CD4-positive, alpha-beta T cell treated with Interleukin-4 for 1 hour (primary cell): ENCODE results near the gene FZD8.
"Not testable (repeated sequence)": the region's sequence is repeated elsewhere in the genome, so short reads cannot be mapped to it uniquely, and the experiment has no call there.

ENCODE experiments used
- DNase-seq, 2 donors: peaks; one replicate each; pipeline ENCODE4 v3.0.0-alpha.2; 2020 to 2022

Gene FZD8, protein sequence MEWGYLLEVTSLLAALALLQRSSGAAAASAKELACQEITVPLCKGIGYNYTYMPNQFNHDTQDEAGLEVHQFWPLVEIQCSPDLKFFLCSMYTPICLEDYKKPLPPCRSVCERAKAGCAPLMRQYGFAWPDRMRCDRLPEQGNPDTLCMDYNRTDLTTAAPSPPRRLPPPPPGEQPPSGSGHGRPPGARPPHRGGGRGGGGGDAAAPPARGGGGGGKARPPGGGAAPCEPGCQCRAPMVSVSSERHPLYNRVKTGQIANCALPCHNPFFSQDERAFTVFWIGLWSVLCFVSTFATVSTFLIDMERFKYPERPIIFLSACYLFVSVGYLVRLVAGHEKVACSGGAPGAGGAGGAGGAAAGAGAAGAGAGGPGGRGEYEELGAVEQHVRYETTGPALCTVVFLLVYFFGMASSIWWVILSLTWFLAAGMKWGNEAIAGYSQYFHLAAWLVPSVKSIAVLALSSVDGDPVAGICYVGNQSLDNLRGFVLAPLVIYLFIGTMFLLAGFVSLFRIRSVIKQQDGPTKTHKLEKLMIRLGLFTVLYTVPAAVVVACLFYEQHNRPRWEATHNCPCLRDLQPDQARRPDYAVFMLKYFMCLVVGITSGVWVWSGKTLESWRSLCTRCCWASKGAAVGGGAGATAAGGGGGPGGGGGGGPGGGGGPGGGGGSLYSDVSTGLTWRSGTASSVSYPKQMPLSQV

DNA sequence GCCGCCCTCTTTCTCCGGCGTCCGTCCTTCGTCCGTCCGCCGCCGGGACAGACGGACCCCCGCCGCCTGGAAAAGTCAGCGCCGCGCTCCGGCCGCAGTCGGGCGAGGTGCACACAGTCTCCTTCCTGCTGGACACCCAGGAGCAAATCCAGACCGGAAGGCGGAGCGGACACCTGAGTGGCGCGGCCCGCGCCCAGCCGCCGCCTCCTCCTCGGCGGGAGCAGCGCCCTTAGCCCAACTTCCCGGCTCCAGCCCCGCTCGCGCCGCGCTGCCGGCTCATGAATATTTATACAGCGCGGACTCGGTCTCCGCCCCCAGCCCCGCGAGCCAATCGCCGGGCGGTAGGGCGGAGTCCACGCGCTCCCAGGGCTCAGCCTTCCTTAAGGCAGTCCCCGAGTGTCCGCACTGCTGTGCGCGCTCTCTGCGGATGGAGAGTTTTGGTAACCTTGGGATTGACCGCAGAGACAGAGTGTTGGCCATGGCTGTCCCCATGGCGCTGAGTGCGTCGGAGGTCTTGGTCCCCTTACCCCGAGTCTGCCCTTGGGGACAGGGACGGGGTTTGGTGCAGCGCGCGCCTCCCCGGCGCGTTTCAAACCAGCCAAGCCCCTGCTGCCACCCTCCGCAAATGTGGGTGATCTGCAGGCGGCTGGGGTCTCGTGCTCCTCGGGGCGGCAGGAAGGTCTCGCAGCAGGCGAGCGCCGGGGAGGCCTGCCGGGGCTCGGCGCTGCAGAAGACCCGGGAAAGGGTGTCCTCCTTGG, at the start of gene FZD8:
TSS of gene FZD8 (minus strand) at position 262 of the 758 bp plus-strand sequence. CDS start 867 bp downstream, outside the sequence.
- DNase-seq: peak; percentile 69 to 72

DNA sequence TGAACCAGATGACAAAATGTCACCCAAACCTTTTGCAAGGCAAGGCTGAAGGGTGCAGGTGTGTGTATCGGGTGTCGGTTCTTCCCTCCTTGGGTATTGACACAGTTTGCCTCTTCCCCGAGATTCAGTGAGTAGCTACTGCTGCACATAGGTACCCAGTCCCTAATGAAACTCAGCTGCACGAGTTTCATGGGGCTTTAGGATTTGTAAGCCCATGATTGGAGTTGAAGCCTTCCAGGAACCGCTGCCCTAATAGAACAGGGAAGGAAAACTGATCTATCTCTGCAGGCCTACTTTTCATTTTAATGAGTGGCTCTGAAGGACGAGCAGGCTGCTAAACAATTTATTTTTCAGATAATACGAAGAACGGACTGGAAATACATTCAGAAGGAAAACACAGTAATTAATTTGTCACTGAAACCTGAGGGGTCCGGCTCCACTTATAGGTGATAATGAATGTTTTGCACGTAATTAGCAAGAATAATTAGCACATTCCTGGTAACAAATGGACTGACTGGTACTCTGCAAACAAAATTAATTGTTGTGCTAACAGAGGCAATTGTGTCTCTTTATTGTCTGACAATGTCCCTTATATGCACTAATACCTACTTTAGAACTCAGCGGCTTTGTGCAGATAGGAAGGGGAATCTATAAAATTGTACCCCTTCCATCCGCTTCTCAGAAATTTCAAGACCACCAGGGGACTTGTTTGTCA, 49.6 kb upstream of the FZD8 start:
- no peak for DNase-seq

DNA sequence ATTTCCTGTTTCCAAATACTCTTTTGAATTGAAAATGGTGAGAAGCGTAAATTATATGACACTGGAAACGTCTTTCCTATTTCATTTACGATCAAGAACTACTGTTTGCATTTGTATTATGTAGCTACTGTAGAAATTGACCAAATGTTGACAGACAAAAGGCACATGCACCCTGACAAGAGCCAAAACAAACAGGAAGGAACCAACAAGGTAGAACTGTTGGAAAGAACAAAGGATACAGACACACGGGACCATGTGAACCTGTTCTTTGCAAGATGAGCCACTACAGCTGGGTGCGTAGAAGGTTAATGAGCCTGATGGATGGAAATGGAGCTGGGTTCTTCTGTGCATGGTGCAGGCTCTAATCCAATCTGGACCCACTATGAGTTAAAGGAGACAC, 48.4 kb upstream of the FZD8 start:
- no peak for DNase-seq

DNA sequence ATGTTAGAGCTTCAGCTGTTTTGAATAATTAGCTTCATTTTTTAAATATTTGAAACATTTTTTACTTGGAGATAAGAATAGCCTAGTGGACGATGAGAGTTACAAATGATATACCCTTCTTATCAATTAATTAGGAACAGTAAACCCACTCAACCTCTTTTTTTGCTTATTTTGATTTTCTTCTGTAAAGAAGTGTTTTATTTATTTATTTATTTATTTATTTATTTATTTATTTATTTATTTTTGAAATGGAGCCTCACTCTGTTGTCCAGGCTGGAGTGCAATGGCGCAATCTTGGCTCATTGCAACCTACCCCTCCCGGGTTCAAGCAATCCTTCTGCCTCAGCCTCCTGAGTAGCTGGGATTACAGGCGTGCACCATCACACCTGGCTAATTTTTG, 43.8 kb upstream of the FZD8 start:
- DNase-seq: not testable (repeated sequence)

DNA sequence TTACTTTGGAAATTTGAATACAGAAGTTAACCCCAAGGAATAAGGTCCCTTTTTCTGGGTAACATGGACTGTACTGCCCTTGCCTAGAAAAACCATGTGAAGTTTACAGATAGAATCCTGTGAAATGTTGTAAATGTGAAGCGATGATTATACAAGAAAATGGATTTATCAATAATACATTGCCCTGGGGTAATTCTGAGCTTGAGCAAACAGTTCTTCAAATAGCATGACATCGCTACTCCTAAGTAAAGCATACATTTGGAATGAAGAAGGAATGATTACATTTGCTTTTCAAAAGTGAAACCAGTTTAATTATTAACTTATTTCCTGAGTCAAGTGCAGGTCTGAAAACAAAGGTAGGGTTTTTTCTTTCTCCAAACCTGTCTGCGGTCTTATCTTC, 43.3 kb upstream of the FZD8 start:
- no peak for DNase-seq

DNA sequence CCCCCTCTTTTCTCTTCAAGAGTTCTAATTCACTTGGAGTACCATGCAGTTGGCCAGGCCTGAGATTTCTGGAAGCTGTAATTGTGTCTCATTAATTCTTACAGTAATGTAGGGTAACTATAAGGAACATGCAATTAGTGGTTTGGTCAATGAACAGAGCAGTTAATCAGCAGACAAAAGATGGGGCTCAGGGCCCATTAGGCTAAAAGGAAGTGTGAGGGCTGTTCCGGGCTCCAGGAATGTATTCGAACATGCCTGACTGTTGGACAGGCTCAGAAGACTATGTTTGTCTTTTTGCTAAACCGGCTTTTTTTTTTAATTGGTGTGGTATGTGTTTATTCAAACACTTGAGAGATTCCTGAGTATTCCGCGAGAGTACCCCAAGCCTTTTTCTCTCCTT, 42.5 kb upstream of the FZD8 start:
- DNase-seq: no peak

DNA sequence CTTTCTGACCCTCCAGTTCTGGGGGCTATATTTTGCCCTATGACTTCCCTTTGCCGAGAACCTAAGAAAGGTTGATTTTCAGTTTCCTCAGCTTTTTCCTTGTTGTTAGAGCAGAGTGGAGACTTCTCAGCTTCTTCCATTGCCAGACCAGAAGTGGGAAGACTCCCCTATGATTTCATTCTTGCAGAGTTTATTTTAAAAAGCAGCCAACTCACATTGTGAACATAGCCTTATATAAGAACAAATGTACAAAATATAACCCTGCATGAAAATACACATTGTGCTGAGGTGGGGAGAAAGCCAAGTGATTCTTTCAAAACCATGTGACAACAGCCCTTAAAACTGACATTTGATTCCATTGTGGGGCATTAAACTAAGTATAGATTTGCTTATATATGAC, 33.8 kb upstream of the FZD8 start:
- DNase-seq: no peak

DNA sequence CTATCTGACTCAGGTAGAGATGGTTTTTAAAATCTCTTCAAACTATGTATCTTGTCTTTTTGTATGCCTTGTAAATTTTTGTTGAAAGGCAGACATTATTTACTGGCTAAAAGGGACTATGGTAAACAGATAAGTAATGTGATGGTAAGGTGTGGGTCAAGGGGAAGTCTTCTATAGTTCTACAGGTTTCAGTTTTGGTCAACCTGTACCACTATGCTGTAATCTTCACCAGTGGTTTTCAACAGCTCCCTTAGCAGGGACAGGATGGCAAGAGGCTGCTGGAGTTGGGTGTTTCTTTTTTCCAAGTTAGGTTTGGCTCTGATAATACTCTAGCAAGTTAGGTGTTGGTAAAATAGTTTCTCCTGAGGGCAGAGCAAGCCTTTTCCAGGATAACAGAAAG, 32.7 kb upstream of the FZD8 start:
- no peak for DNase-seq

DNA sequence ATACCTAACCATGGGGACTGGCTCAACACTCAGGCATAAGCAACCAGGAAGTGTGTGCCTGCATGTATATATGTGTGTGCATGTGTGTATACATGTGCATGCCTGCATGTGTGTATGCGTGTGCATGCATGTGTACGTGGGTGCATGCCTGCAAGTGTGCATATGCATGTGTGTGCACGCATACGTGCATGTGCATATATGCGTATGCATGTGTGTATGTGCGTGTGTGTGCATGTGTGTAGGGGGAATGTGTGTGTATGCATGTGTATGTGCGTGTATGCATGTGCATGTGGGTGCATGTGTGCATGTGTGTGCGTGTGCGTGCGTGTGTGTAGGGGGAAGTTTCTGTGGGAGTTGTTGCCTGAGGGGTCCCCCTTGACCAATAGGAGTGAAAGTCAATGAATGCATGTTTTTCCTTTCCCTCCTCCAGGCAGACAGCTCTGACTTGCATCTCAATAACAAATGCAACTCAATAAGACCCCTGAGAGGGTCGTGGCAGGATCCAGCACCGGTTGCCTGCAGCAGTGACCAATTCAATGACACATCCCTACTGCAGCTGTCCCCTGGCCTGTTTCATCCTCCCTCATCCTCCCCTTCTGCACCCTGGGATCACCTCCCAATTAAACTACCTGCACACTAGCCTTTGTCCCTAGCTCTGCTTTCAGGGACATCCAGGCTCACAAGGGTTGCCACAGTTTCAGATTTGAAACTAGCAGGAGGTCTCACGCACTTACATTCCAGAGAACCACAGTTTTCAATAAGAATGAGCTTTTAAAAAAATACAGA, 27.0 kb upstream of the FZD8 start:
- no peak for DNase-seq

DNA sequence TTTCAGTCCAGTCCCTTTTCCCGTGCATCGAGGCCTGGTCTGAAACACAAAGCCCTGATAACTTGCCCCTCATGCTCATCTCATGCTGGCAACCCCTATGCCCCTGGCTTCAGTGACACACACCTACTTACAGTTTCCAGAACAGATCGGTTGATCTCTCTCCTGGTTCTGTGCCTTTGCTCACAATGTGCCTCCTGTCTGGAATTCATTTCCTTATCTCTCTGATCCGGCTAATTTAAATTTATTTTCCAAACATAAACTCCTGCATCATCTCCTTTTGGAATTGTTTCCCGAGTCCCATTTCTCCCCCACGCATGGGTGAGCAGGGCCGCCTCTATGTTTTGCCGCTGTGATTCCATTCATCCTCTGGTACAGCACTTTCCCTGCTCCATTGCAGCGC, 25.9 kb upstream of the FZD8 start:
- DNase-seq: no peak

DNA sequence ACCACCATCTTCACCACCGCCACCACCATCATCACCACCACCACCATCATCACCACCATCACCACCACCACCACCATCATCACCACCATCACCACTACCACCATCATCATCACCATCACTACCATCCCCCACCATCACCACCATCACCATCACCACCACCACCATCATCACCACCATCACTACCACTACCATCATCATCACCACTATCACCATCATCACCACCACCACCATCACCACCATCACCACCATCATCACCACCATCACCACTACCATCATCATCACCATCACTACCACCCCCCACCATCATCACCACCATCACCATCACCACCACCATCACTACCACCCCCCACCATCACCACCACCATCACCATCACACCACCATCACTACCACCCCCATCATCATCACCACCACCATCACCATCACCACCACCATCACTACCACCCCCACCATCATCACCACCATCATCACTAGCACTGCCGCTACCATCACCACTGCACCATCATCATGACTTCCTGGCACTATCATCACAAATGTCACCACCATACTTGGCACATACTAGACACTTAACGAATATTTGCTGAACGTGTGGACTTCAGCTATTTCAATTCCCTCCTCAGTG, 25.3 kb upstream of the FZD8 start:
- DNase-seq: no peak

DNA sequence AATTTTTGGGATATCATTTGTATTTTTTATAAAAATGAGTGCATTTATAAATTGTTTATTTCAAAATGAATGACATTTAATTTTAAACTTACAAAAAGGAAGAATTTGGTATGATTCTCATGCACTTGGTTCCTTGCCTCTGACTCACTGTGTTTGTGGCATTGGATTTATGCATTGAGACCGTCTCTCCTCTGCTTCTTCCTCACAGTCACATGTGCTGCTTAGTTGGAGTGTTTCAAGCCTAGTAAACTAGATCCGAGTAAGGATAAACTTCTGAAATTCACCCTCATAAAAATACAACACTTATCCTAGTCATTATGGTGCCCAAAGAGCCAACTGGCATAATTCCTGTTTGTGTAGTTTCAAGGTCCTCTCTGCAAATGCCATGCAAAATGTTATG, 19.1 kb upstream of the FZD8 start:
- DNase-seq: no peak

DNA sequence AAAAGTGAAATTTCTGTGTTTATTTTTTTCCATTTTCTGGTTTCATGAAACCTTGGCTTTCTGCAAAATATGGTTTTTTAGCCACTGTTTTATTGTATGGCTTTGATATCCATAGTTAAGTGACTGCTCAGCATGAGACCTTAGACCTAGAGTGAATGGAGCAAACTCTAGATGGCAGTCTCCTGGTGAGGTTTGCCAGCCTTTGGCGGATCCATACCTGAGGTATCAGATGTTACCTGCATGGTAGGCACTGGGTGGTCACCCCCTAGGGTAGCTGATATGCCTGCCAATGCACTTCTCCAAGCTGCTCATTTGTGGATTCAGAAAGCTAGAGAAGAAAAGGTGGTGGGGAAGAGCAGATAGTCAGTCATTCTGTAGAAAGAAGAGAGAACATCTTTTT, 17.4 kb upstream of the FZD8 start:
- DNase-seq: no peak

DNA sequence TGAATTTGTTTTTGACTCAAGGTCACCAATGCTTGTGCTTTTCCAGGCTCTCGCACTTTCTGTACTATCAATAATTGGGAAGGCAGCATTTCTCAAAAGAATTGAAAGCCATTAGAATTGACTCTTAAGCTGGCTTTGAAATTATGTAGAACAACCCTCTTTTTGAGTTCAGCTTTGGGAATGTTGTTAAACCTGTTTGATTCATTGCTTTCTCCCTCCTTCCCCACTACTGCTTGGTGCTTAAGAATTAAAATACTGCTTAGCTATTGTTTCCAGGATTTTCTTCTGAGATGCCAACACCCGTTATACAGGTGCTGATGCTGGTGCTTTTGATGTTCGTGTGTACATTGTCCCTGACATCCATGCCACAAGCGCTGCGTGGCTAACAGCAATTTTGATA, 15.5 kb upstream of the FZD8 start:
- DNase-seq: no peak

DNA sequence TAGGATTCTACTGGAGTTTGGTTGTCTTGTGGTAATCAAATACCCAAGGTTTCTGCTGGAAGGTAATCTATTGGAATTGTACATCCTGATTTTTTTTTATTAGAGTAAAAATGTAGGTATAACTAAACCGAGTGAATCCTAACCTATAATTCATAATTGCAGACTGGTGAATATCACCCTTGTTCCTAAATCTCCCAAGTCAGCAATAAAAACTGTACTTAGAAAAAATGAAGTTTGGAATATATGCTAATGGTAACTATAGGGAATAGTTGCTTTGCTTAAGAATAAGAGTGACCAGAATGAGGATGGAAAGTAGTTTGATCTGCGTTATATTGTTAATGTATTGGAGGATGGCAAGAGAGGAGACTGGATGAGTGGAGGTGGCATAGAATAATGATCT, 10.7 kb upstream of the FZD8 start:
- DNase-seq: no peak

DNA sequence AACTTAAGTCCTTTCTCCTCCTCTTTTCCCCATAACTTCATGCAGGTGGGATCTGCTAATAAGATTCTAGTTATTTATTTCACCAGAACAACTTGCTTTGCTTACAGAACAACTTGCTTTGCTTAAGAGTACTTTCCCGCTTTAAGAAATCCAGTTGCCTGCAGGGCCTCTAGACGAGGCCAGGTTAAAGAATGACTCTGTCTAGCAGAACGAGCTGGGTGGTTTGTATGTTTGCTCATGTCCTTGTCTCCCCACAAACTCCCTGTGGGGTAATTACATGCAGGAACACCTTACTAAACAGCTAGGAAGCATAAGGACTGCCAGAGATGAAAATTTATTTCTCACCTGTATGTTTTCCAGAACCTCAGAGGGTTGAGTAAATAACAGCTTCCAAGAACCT, 8.8 kb upstream of the FZD8 start:
- no peak for DNase-seq

DNA sequence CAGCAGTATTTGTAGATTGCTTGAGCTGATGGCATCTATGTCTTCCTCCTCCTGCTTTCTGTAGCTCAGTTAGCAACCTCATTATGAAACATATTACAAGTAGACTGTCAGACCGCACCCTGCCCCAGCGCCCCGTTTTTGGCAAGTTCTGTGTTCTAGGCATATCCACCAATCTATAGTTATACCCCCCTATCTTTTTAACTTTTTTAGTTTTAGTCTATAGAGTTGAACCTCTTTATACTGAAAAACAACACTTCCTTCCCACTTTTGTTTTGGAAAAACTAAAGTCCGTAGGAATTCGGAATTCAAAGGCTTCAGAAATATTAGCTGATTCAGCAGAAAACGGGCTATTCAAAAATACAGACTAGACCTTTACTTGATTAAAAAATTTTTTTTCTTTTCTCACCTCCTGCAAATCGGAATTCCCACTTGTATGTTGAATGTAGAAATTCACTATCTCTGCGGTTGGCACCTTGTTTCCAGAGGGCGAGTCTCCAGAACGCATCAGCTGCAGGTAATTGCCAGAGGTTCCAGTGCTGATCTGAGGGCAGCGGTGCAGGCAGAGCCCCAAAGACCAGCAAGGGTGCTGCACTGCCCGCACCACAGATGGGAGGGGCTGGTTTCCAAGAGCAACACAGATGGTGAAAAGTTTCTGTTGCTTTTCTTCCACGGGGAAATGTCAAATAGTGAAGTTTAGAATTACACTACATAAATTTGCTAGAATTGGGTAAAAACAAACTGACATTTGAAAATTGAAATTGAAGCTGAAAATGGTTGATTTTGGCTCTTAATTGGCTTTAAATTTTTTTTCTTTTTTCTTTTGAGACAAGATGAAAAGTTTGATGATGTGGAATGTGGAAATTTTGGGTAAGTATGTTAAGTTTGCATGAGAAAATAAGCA, 2.2 kb upstream of the FZD8 start:
- DNase-seq: no peak

DNA sequence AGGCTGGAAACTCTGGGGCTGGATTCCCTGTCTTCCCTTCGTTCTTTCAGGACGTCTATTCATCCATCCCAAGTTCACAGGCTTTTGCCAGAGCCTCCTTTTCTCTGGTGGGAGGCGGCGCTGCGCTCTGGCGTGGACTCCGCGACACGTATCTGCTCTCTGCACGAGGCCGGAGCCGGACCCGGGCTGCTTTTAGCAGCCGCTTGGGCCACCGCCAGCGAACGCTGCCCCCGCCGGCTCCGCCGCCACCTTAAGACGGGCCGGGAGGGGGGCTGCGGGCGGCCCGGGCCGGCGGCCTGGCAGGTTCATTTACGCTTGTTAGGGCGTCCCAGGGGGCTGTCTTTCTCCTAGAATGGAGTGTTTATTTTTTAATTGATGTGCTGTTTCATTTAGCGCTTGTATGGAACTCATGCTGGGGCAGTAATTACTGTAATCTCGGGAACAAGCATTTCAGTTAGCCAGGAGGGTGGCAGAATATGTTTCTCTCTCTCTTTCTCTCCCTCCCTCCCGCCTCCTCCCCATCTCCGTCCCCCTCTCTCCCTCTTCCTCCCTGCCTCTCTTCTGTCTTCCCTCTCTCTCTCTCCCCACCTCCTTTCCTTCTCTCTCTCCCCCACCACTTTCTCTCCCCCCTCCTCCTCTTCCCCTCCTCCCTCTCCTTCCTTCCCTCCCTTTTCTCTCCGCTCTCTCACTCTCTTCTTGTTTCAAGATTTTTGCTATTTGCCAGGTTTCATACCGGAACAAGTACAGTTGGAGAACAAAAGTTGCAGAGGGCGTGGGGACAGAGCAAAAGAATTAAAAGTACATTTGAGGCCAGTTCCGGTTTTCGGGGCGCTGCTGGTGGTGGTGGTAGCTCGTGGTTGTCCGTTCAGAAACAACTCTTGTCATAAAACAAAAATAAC, 1.3 kb upstream of the FZD8 start:
- DNase-seq: no peak

DNA sequence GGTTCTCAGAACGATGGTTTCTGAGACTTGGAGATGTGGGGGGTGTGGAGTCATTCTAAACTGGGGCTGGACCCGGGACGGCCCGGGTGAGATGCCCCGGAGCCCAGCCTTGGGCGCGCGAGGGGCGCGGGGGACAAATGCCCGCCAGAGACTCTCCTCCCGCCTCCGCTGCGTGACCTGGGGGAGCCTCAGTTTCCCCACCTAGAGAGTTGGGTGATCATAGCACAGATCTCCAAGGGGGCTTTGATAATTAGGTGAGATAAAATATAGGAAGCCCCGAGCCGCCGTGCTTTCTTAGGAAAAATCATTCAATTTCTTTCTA, 658 bp upstream of the FZD8 start:
- DNase-seq: no peak

DNA sequence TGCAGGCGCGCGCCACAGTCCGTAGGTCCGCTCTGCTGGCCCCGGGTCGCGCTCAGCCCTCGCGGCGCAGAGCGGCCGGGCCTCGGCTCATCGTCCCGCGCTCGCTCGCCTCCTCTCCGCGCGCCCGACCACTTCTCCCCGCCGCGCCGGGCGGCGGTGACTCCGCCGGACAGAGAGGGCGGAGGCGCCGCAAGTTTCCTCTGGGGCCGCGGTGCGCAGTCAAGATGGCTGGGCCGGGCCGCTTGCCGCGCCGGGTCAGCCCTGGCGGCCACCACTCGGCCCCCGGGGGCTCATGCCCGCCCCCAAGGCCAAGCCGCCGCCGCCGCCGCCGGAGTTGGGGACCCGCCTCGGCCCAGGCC, 441 bp downstream of the FZD8 start:
- DNase-seq: no peak
